ENCODE results near the gene FERMT3.

The FERMT3 gene

DNA sequence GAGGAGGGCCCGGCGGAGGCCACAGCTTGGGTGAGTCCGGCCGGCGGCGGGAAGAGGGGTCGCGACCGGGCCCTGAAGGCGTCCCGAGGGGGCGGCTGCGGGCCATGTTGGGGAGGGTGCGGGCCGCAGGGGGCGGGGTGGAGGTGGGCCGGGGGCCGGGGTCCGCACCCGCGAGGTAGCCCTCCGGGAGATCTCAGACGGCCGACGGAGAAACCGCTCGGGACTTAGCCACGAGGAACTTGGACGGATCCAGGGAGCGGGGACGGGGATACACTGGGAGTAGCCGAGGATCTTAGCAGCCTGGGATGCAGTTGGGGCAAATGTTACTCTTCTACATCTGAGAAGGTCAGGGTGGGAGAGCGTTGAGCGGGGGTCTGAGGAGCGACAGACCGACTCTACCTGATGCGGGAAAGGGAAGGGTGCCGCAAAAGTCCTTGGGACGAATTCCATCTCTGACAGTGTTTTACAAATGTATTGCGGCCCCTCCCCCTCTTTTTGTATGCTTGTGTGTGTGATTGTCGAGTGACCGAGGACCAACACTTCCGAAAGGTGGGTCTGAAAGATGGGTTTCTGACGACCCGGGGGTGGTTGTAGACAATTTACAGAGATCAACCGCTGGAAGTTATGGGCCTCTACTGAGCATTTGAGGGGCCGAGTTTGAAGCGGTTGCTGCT is 19.9 kb upstream of the FERMT3 start:
- peak; percentile 50 for DNase-seq

- DNase-seq = no peak
These were observed 14.1 kb upstream of the FERMT3 start for GRCh38 chr11:64192434-64192833.

DNA sequence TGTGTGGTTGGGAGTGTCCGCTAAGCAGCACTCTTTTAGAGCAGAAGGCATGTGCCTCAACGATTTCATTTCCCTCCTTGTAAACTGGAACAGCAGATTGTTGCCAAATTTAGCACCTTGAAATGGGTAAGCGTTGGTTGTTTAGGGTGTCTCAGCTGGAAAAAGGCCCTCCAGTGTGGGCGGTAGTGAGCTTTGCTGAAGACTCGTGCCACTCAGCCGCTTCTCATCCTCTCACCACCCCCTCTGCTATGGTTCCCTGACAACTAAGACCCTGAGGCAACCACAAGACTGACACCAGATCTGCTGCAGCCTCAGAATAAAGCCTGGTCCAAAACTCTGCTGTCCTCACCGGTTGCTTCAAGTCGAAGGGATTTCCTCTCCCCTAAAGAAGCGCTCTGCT is 9.9 kb upstream of the FERMT3 start:
- no peak for DNase-seq

GRCh38 chr11:64198511-64198910 is 8.0 kb upstream of the FERMT3 start:
- DNase-seq = no peak

DNA sequence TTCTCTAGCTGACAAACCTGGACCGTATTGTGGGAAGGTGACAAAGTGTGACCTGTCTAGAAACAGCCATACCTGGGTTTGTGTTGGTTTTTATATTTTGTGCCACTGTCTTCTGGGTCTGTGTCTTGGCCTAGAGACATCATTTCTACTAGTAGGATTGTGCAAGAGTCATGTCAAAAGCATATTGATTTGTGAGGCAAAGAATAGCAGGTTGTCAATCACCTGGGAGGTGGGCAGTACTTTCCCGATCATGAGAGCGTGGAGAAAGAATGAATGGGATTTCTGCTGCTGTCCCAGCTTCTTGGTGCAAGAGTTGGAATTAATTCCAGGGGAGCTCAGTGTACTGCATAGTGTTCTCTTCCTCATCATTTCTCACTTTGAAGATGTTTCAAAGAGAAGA is 5.0 kb upstream of the FERMT3 start:
- no peak for DNase-seq

DNA sequence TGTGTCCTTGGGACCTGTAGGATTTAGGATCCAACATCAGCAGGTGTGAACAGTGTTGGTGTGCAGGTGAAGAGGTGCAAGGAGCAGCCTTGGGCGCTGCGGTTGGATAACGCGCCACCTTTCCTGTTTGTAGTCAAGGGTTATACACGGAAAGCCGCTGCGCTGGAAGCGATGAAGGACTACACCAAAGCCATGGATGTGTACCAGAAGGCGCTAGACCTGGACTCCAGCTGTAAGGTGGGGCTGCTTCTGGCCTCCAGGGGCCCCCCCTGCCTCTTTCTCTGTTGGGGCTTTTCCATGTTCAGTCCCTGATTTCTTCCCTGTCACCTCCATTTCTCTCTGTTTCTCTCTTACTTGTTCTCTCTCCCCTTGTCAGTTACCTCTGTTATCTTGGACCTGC is 3.5 kb upstream of the FERMT3 start:
- no peak for DNase-seq

DNA sequence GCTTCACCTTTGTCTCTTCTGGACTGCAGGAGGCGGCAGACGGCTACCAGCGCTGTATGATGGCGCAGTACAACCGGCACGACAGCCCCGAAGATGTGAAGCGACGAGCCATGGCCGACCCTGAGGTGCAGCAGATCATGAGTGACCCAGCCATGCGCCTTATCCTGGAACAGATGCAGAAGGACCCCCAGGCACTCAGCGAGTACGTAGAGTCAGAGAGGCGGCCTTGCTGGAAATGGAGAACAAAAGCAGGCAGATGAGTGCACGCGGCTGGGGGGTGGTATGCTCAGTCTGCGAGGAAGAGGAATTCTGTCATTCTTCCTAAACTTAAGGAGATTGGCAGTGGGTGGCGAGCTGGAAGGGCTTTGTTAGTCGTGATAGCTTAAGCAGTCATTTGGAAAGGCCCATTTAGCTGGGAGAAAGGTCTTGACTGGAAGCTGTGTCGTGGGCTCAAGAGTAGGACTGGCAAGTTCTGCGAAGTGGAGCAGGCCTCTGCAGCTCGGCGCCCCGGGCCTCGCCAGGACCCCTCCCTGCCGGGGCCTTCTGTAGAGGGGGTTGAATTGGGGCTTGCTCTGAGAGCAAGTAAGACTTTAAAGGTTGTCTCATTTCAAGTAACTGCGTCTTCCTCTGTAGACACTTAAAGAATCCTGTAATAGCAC is 3.0 kb upstream of the FERMT3 start:
- no peak for DNase-seq

GRCh38 chr11:64204080-64204440 is 2.5 kb upstream of the FERMT3 start:
- DNase-seq = no peak

DNA sequence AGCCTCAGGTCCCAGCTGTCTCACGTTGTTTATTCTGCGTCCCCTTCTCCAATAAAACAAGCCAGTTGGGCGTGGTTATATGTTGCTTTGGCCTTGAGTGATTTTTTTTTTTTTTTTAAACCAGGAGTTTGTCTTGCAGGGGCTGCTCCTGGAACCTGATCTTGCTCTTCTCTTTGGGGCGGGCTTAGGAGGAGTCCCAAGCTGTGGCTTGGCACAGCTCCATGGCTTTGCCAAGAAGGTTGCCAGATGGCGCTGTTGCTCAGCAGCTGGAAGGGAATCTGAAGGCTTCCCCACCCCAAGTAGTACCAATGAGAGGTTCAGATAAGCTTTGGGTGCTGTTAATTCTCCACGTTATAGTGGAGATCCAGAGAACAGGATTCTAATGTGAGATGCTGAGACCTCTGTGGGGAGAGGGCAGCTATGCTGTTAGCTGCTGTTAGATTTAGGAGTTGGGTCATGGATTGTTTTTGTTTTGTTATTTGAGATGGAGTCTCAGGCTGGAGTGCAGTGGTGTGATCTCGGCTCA is 2.0 kb upstream of the FERMT3 start:
- peak; percentile 97 for DNase-seq

GRCh38 chr11:64207256-64208085 is 950 bp downstream of the FERMT3 start:
- peak; percentile 91 for DNase-seq

DNA sequence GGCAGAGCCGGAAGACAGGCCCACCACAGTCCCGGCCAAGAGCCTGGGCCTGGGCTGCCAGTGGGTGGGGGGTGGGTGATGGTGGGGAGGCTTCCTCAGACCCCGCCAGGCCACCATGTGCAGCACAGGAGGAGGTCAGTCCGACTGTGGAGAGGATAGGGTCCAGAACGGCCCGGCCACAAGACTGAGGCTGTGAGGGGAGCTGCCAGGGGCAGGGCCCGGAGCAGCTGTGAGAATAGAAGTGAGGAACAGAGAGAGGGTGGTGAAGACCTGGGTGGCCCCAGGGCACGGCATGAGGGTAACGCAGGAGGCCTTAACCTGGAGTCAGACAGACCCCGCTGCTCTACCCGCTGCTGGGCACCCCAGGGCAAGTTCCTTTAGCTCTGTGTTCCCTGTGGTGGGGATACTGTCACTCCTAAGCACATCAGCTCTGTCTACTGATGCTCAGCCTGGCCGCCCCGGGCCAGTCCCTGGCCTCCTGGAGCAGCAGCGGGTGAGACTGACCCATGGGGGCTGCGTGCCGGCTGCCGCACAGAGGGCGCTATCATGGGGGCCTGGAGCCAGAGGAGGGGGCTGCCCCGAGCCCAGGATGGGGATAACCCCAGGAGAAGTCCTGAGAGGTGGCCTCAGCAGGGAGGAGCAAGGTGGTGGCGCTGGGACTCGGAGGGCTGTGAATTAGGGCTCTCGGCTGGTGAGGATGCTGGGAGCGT is 1.7 kb downstream of the FERMT3 start:
- no peak for DNase-seq

GRCh38 chr11:64208796-64209562 is 2.5 kb downstream of the FERMT3 start:
- DNase-seq = no peak

GRCh38 chr11:64209563-64209843 is 3.0 kb downstream of the FERMT3 start:
- DNase-seq = no peak

GRCh38 chr11:64210301-64211020 is 3.9 kb downstream of the FERMT3 start:
- no peak for DNase-seq

GRCh38 chr11:64211181-64211872 is 4.8 kb downstream of the FERMT3 start:
- no peak for DNase-seq

DNA sequence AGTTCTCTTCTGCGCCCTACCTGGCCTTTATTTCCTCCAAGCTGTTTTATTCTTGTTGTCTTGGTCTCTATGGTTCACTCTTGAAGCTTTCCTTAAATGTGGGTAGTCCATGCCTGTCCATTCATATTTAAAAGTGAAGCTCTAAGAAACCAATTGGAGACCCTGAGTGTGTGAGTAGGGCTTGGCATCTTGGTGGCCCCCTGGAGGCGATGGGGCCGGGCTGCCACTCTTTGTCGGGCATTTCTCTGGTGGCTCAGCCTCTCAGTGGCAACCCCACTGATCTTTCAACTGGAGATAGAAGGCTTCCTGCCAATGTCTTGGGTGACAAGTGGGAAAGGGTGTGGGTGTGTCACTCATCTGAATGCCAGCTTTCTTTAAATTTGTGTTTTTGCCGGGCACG is 10.4 kb downstream of the FERMT3 start:
- no peak for DNase-seq

DNA sequence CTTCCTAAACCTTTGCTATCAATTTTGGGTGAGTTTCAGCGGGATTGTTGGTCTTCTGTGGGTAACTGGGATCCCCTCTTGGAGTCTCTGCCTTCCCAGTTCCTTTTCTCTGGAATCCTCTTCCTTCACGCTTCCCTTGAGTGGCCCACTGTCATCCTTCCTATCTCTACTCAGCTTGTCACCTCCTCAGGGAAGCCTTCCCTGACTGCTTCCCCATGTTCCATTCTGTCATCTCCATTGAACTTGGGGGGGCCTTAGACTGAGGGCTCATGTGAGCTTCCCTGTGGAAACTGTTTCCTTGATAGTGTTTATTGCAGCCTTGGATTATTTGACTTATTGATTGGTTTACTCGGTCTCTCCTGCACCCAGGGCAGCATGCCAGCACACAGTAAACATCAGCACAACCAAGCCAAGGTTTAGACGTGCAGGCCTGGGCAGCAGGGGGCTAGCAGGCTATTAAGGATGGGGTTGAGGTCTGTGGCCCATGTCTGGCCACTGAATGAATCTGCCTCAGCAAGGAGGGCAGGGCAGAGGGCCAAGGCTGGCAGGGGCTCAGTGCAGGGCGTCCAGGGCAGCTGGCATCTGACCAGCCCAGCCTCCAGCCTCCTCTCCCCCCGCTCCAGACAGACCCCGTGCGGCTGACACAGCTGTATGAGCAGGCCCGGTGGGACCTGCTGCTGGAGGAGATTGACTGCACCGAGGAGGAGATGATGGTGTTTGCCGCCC is 12.3 kb downstream of the FERMT3 start:
- no peak for DNase-seq

- no peak for DNase-seq
These were observed 12.8 kb downstream of the FERMT3 start for GRCh38 chr11:64219354-64219684.

DNA sequence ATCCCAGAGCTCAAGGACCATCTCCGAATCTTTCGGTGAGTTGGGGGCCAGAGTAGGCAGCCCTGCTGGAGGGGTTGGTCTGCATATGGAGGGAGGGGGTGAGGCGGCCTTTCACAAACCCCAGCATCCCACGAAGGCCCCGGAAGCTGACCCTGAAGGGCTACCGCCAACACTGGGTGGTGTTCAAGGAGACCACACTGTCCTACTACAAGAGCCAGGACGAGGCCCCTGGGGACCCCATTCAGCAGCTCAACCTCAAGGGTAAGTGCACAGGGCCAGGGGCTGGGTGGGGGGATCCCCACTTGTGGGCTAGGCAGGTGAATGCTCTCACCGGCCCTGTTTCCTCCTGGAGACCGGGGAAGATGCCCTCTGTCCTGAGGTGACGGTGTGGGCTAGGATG is 13.2 kb downstream of the FERMT3 start:
- no peak for DNase-seq

GRCh38 chr11:64220271-64220670 is 13.8 kb downstream of the FERMT3 start:
- DNase-seq = no peak

- DNase-seq = no peak
These were observed 14.3 kb downstream of the FERMT3 start for GRCh38 chr11:64220798-64221197.

All from OCI-M1 (cell line).